OCI-LY7 (cell line): Measurements from ENCODE around the gene SPPL3. TPM values are rescaled to one million over a fixed set of nuclear protein-coding genes. Genes with fewer than 3 reads are reported as not detected.
A peak's percentile ranks its signal among the peaks of the same experiment; 100 is the strongest.

Experiments used
- BruUV-seq: library from RNA; stranded (reverse); fragments of 400-500 nt; replicated peaks from 2 replicates; lab custom pipeline; 2021; lab: Mats Ljungman, UMichigan
- CTCF ChIA-PET: fragments of 300-600 bp; sonication (Branson Sonifier 250); formaldehyde crosslinking; loops from one replicate; lab custom pipeline; 2022; ENCODE audit warnings: antibody characterized with exemption; ENCODE audit not compliant: unreplicated experiment; lab: Charles Lee
- POLR2A ChIA-PET: fragments of 300-600 bp; sonication (Branson Sonifier 250); formaldehyde crosslinking; loops from one replicate; lab custom pipeline; 2022; ENCODE audit warnings: antibody characterized with exemption; lab: Charles Lee
- DNase-seq: peaks from one replicate; pipeline ENCODE4 v3.0.0-alpha.2; 2015; ENCODE audit warnings: low spot score
- H2AFZ ChIP-seq: fragments of 200-600 bp; sonication (generic), shearing (Covaris generic); 2 replicates; pipeline ENCODE4 v1.6.1; 2014; ENCODE audit warnings: mild to moderate bottlenecking, antibody characterized with exemption, low read length, moderate library complexity
- H3K27ac ChIP-seq: fragments of 200-600 bp; sonication (generic); 2 replicates; pipeline ENCODE4 v1.5.1; 2014; ENCODE audit warnings: mixed run types, low read depth, mild to moderate bottlenecking, moderate library complexity, low read length, inconsistent platforms; ENCODE audit not compliant: poor library complexity, severe bottlenecking
- H3K36me3 ChIP-seq: fragments of 200-600 bp; sonication (generic); 2 replicates; pipeline ENCODE4 v1.6.1; 2014; ENCODE audit warnings: mild to moderate bottlenecking, antibody characterized with exemption, low read length, moderate library complexity, mixed read lengths; ENCODE audit not compliant: insufficient read depth
- H3K4me1 ChIP-seq: fragments of 200-600 bp; sonication (generic); 2 replicates; pipeline ENCODE4 v1.5.1; 2014; ENCODE audit warnings: mild to moderate bottlenecking, low read length; ENCODE audit not compliant: insufficient read depth, poor library complexity, severe bottlenecking
- H3K4me2 ChIP-seq: fragments of 200-600 bp; sonication (generic); 2 replicates; pipeline ENCODE4 v1.6.1; 2014; ENCODE audit warnings: mild to moderate bottlenecking, low read length
- H3K4me3 ChIP-seq: fragments of 200-600 bp; sonication (generic); 2 replicates; pipeline ENCODE4 v1.5.1; 2014; ENCODE audit warnings: mild to moderate bottlenecking, low read depth, low read length; ENCODE audit not compliant: poor library complexity, severe bottlenecking
- H3K79me2 ChIP-seq: fragments of 200-600 bp; sonication (generic); 2 replicates; pipeline ENCODE4 v1.6.1; 2016; ENCODE audit warnings: low read depth, mild to moderate bottlenecking, low read length, moderate library complexity, mixed read lengths; ENCODE audit not compliant: insufficient read depth
- H3K9me2 ChIP-seq: fragments of 200-600 bp; sonication (generic); 2 replicates; pipeline ENCODE4 v1.6.1; 2016; ENCODE audit warnings: mild to moderate bottlenecking, low read length, mixed read lengths; ENCODE audit not compliant: insufficient read depth
- H3K9me3 ChIP-seq: fragments of 200-600 bp; sonication (generic); 2 replicates; pipeline ENCODE4 v1.6.1; 2014; ENCODE audit warnings: mild to moderate bottlenecking, mixed run types, low read length, mixed read lengths
- H4K20me1 ChIP-seq: fragments of 200-600 bp; sonication (generic); 2 replicates; pipeline ENCODE4 v1.6.1; 2014; ENCODE audit warnings: mild to moderate bottlenecking, antibody characterized with exemption, low read length, moderate library complexity, mixed read lengths; ENCODE audit not compliant: insufficient read depth
- CTCF ChIP-seq: fragments of 200-600 bp; sonication (generic); conservative IDR thresholded peaks from 2 replicates; pipeline ENCODE4 v1.5.1; 2014; ENCODE audit warnings: mild to moderate bottlenecking, antibody characterized with exemption, low read length, moderate library complexity, mixed read lengths
- EZH2phosphoT487 ChIP-seq: fragments of 200-600 bp; sonication (generic); IDR thresholded peaks from 2 replicates; pipeline ENCODE4 v1.6.1; 2018; ENCODE audit warnings: low read depth, borderline replicate concordance, mild to moderate bottlenecking, mixed run types, antibody characterized with exemption, low read length, moderate library complexity, mixed read lengths
- intact Hi-C: fragments of 100-400 bp; cut with micrococcal nuclease; formaldehyde crosslinking; loops from one replicate; pipeline ENCODE4 v1.10.0; 2022; ENCODE audit not compliant: unreplicated experiment
- total RNA-seq, 2 experiments: library from RNA; depleted of rRNA in 1 of 2; stranded (reverse); fragments of >200 nt in 1 of 2; shearing (Covaris generic) in 1 of 2; gene quantifications; 2 replicates each; pipeline ENCODE4 v1.2.3, GENCODE V29; 2014 to 2022

Gene SPPL3
- total RNA-seq, 2 experiments from 2014 or later, result 8.6 to 36.6 TPM

DNA sequence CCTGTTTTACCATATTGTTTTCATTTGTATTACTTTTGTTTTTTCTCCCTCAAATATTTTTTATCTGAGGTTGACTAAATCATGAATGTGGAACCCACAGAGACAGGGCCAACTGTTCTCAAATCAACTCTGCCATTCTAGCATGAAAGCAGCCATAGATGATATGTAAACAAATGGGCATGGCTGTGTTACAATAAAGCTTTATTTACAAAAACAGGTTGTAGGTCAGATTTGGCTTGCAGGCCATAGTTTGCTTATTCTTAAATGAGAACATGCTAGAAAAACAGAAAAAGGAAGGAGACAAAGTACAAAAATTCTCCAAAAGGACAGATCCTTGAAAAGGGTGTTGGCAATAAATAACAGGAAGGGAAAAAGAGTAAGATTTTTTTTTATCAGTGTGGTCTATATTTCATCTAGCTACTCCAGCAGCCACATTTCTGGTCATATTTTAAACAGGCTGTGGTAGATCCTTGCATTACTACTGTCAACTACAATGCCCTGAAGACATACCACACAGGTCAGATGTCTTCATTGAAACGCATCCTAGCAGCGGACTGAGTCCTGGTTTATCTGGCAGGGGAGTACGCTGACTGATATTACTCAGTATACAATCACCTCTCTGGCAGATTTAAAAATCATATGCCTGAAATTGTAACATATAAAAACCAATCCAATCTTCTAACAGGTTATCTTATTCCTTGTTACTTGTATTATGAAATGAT is 42.9 kb downstream of the SPPL3 start:
- H3K9me3 ChIP-seq, result no peaks in the 10 kb centered on the region
- H4K20me1 ChIP-seq, result peaks cover 6% of the 10 kb centered on the region; the same call in 1 of the 2 replicates
- BruUV-seq, result no TSS peak
- ChIA-PET POLR2A (no interaction called here), CTCF (no interaction called here)
- peaks cover 11% of the 10 kb centered on the region; the same call in 1 of the 2 replicates for H3K79me2 ChIP-seq
- no peak overlapping the region for H3K4me3 ChIP-seq
- no peak overlapping the region for H3K27ac ChIP-seq
- TF ChIP-seq CTCF (no peak), EZH2phosphoT487 (no peak)
- H3K9me2 ChIP-seq, result no peaks in the 10 kb centered on the region
- peaks cover 28% of the 10 kb centered on the region for H3K4me1 ChIP-seq
- H3K4me2 ChIP-seq, result no peak overlapping the region
- H3K36me3 ChIP-seq, result no peaks in the 10 kb centered on the region; the same call in 1 of the 2 replicates
- H2AFZ ChIP-seq, result no peak overlapping the region
- no peak for DNase-seq
- intact Hi-C loops, result no loop called here

DNA sequence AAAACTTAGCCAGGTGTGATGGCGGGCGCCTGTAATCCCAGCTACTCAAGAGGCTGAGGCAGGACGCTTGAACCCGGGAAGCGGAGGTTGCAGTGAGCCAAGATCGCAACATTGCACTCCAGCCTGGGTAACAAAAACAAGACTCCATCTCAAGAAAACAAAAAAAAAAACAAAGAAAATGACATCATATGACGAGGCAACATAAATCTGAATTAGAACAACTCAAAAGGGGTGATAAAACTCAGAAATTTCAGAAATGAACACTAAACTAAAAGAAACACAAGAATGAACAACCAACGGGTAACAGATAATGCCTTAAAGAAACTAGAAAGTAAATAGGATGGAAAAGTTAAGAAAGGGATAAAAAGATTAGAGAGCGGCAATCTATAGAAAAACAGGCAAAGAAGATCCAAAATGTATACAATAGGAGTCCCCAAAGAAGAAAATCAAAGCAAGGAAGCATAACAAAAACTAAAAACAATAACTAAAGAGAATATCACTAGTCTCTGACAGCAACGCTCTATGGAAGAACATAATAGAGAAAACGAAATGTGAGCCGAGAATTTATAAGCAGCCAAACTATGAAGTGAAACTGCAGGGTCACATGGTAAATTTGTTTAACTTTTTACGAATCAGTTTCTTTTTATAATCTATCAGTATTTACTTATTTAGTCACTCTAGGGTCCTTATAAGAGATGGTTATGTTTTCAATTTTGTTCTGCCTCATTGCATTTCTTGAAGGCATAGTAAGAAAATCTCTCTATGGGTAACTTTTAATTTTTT is 45.7 kb downstream of the SPPL3 start:
- no peak overlapping the region for H3K4me3 ChIP-seq
- no peak for TF ChIP-seq EZH2phosphoT487
- TF ChIP-seq CTCF, result no peak
- no peaks in the 10 kb centered on the region for H3K9me2 ChIP-seq
- ChIA-PET POLR2A (interaction anchor here (0.7 to 1.7 kb wide), 2 partner anchors 11 to 33 kb away, joined by 3 to 6 read pairs; no protein-coding TSS in a partner anchor), CTCF (no interaction called here)
- H4K20me1 ChIP-seq, result peaks cover 9% of the 10 kb centered on the region; the same call in 1 of the 2 replicates
- peaks cover 35% of the 10 kb centered on the region; the same call in 1 of the 2 replicates for H3K79me2 ChIP-seq
- no TSS peak for BruUV-seq
- H3K4me2 ChIP-seq, result peak overlapping the region; percentile 28
- H3K4me1 ChIP-seq, result peaks cover 40% of the 10 kb centered on the region
- intact Hi-C loops, result loop anchor here (5.0 kb wide), 1 partner anchor 44 kb away; the partner anchor contains the start of gene SPPL3
- H3K36me3 ChIP-seq, result no peaks in the 10 kb centered on the region; the same call in 1 of the 2 replicates
- H2AFZ ChIP-seq, result no peak overlapping the region
- no peaks in the 10 kb centered on the region for H3K9me3 ChIP-seq
- H3K27ac ChIP-seq, result no peak overlapping the region
- DNase-seq, result no peak
